Measurements from ENCODE around the gene NCBP1.

Gene NCBP1

GRCh38 chr9:97592126-97592525 lies 41.5 kb upstream of the NCBP1 start:
- no peak overlapping the region for H3K4me3 ChIP-seq (ENCODE audit: low read length)
- H3K27me3 ChIP-seq (ENCODE audit: control insufficient read depth, low read length) = peaks cover 10% of the 10 kb centered on the region; the same call in 1 of the 2 replicates
- no peaks in the 10 kb centered on the region for H4K20me1 ChIP-seq (ENCODE audit: control insufficient read depth, insufficient read depth, low read depth, low read length)
- no peaks in the 10 kb centered on the region for H3K79me2 ChIP-seq (ENCODE audit: control insufficient read depth, low read length)
- H3F3A ChIP-seq (ENCODE audit: control insufficient read depth, insufficient read depth) = no peaks in the 10 kb centered on the region
- no peak overlapping the region for H3K27ac ChIP-seq (ENCODE audit: low read depth, low read length)
- H3K4me1 ChIP-seq (ENCODE audit: control insufficient read depth, low read length) = no peaks in the 10 kb centered on the region
- TF ChIP-seq CTCF (IDR thresholded peaks at IDR 0.05; ENCODE audit: low read depth, low read length, poor library complexity, severe bottlenecking) (no peak), EZH2phosphoT487 (IDR thresholded peaks at IDR 0.05; ENCODE audit: borderline replicate concordance, low read length) (no peak)
- H3K9me3 ChIP-seq (ENCODE audit: control insufficient read depth, insufficient read depth, low read length) = no peaks in the 10 kb centered on the region; the same call in 1 of the 2 replicates
- no peak overlapping the region for H3K4me2 ChIP-seq (ENCODE audit: low read length)
- no peaks in the 10 kb centered on the region for H3K36me3 ChIP-seq (ENCODE audit: control insufficient read depth, low read length)
- no peaks in the 10 kb centered on the region for H3K9me2 ChIP-seq (replicated peaks; ENCODE audit: control insufficient read depth, low read length)

DNA sequence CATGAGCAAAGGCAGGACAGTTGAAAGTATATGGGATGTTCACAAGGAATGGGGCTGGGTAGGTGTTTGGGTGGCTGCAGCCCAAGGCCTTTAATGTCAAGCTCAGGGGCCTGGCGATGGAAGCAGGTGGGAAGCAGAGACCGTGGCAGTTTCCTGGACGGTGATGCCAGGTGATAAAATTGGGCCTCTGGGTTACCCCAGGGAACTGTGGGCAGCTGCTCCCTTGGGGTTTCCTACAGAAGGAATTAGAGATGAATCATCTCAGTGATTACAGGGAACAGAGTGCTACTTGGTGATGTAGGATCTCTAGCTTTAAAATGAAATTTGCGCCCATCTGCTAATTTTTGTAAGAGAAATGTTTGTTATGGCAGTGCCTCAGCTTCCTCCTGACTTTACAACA lies 39.7 kb upstream of the NCBP1 start:
- Histone ChIP-seq H3F3A (ENCODE audit: control insufficient read depth, insufficient read depth) (no peaks in the 10 kb centered on the region), H3K27me3 (ENCODE audit: control insufficient read depth, low read length) (peaks cover 10% of the 10 kb centered on the region; the same call in 1 of the 2 replicates), H3K36me3 (ENCODE audit: control insufficient read depth, low read length) (no peaks in the 10 kb centered on the region), H3K4me1 (ENCODE audit: control insufficient read depth, low read length) (peaks cover 6% of the 10 kb centered on the region; the same call in 1 of the 2 replicates), H3K9me3 (ENCODE audit: control insufficient read depth, insufficient read depth, low read length) (no peaks in the 10 kb centered on the region), H3K4me3 (ENCODE audit: low read length) (no peak overlapping the region), H3K4me2 (ENCODE audit: low read length) (no peak overlapping the region), H3K9me2 (replicated peaks; ENCODE audit: control insufficient read depth, low read length) (no peaks in the 10 kb centered on the region), H4K20me1 (ENCODE audit: control insufficient read depth, insufficient read depth, low read depth, low read length) (0 out of 2 replicates have a peak, but pooled peaks cover 2% of the 10 kb centered on the region), H3K27ac (ENCODE audit: low read depth, low read length) (no peak overlapping the region), H3K79me2 (ENCODE audit: control insufficient read depth, low read length) (no peaks in the 10 kb centered on the region)
- TF ChIP-seq CTCF (IDR thresholded peaks at IDR 0.05; ENCODE audit: low read depth, low read length, poor library complexity, severe bottlenecking) (no peak), EZH2phosphoT487 (IDR thresholded peaks at IDR 0.05; ENCODE audit: borderline replicate concordance, low read length) (no peak)

- Histone ChIP-seq H3K27ac (ENCODE audit: low read depth, low read length) (no peak overlapping the region), H3K79me2 (ENCODE audit: control insufficient read depth, low read length) (no peaks in the 10 kb centered on the region), H3F3A (ENCODE audit: control insufficient read depth, insufficient read depth) (no peaks in the 10 kb centered on the region), H4K20me1 (ENCODE audit: control insufficient read depth, insufficient read depth, low read depth, low read length) (0 out of 2 replicates have a peak, but pooled peaks cover 4% of the 10 kb centered on the region), H3K9me3 (ENCODE audit: control insufficient read depth, insufficient read depth, low read length) (no peaks in the 10 kb centered on the region), H3K4me1 (ENCODE audit: control insufficient read depth, low read length) (peaks cover 6% of the 10 kb centered on the region; the same call in 1 of the 2 replicates), H3K9me2 (replicated peaks; ENCODE audit: control insufficient read depth, low read length) (no peaks in the 10 kb centered on the region), H3K27me3 (ENCODE audit: control insufficient read depth, low read length) (peaks cover 10% of the 10 kb centered on the region; the same call in 1 of the 2 replicates), H3K36me3 (ENCODE audit: control insufficient read depth, low read length) (peaks cover 3% of the 10 kb centered on the region; the same call in 1 of the 2 replicates), H3K4me3 (ENCODE audit: low read length) (no peak overlapping the region), H3K4me2 (ENCODE audit: low read length) (no peak overlapping the region)
- TF ChIP-seq CTCF (IDR thresholded peaks at IDR 0.05; ENCODE audit: low read depth, low read length, poor library complexity, severe bottlenecking) (no peak), EZH2phosphoT487 (IDR thresholded peaks at IDR 0.05; ENCODE audit: borderline replicate concordance, low read length) (no peak)
These were observed 39.2 kb upstream of the NCBP1 start for GRCh38 chr9:97594381-97594921.

Data from DOHH2 (cell line).